ENCODE measurements around the gene GJB3.

DNA sequence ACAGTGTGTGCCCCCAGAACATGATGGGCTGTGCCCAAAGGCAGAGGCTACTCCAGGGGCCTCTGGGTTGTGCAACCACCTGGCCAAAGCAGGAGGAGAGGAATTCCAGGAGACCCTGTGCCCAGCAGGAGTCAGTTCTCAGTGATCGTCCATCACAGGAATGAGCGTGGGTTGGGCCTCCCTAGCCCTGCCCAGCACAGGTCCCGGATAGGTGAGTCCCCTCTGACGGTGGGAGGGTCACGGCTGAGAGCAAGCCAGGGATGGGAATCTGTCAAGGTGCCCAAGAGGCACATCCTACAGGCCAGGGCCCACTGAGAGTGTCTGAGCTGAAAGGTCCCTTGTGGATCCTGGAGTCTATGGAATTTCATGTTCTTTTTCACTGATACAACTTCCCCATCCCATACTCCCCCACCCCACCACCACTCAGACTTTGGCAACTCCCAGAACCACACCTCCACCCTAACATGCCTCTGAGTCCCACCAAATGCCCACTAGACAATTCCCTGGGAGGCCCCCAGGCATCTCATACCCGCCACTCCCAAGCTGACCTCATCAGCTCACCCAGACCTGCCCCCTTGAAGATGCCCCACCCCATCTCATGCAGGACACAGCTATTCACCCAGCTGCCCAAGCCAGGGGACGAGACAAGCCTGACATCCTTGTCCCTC, 18.4 kb upstream of the GJB3 start:
- TF ChIP-seq POLR2AphosphoS5 (IDR thresholded peaks at IDR 0.05) (no peak), EP300 (IDR thresholded peaks at IDR 0.05) (no peak)

Data from upper lobe of left lung (tissue), 4 donors.